Cardiac fibroblast (primary cell): ENCODE measurements around the gene TRIM9.

ENCODE experiments used
- DNase-seq, 2 donors: peaks; one replicate each; pipeline versions ENCODE4 v3.0.0 to v3.0.0-alpha.2; 2010; ENCODE audit warnings: low read depth in 2 of 2
- H3K4me3 ChIP-seq, 2 donors: replicated peaks in 1 of 2; 1 replicate in 1 of 2; 2 replicates in 1 of 2; pipeline ENCODE4 v1.5.1; 2011; ENCODE audit warnings: low read depth in 2 of 2, low read length in 2 of 2, mild to moderate bottlenecking in 2 of 2, moderate library complexity in 1 of 2
- CTCF ChIP-seq: IDR thresholded peaks from one replicate; pipeline ENCODE4 v1.5.1; 2011; ENCODE audit warnings: low read depth, mild to moderate bottlenecking, low read length, inconsistent platforms

The TRIM9 gene

DNA sequence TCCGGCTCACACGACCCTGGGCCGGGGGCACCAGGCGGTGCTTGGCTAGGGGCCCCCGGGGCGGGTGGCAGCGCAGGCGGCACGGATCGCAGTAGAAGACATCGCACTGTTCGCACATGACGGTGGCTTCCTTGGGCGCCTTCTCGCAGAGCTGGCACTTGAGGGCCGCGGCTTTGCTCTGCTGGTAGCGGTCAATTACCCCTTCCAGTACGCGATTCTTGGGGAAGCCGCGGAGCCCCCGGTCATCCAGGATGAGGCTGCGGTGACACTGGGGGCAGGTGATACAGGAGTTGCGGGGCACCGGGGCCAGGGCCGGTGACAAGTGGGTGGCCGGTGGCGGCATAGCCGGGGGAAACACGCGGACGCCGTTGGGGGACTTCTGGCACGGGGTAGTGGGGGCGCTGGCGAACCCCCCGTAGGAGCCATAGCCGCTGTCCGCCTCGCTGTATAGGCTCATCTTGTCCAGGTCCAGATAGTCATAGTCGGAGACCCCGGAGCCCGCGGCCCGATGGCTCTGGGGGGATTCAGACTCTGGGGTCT, 553 bp downstream of the TRIM9 start:
- H3K4me3 ChIP-seq: peak overlapping the region; percentile 37 to 57
- no peak for DNase-seq
- TF ChIP-seq CTCF: no peak

GRCh38 chr14:51093371-51094281, 1.3 kb downstream of the TRIM9 start:
- peak in 1 of 2 donors; percentile 5 for DNase-seq
- peak overlapping the region in 1 of 2 donors; percentile 37 for H3K4me3 ChIP-seq
- TF ChIP-seq CTCF: no peak

DNA sequence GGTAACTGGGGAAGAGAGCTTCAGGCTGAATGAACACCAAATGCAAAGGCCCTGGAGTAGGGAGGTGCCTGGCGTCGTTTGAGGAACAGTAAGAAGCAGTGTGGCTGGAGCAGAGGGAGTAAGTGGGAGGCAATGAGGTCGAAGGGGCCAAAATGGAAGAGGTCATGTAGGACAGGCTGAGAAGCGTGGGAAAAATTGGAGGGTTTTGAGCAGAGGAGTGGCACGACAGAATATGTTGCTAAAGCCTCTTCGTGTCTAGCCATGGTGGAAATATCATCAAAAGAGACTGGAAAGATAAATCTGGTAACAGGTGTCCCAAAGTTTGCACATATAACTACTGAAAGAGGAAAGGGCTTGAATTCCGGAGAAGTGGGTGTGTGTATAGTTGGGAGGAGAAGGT, 1.9 kb downstream of the TRIM9 start:
- DNase-seq: no peak
- H3K4me3 ChIP-seq: no peak overlapping the region
- TF ChIP-seq CTCF: no peak

GRCh38 chr14:51089278-51089677, 5.6 kb downstream of the TRIM9 start:
- H3K4me3 ChIP-seq: no peak overlapping the region
- DNase-seq: no peak
- no peak for TF ChIP-seq CTCF

DNA sequence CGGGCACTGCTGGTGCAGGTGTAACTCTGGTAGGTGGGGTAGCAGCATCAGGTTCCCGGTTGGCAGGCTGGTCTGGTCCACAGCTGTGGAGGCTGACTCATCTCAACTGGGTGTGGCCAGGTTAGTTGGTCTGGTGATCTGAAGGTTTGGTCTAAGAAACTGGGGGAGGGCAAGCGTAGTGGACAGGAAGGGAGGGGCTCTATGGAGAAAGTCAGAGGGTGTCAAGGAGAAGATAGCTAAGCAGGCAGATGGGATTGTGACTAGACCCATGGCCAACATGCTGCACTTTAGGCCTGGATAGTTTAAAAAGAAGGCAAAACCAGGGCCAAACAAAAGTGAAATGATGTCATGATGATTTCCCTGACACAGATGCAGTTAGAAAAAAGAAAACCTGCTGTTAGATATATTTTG, 7.9 kb downstream of the TRIM9 start:
- no peak overlapping the region for H3K4me3 ChIP-seq
- peak in 1 of 2 donors; percentile 11 for DNase-seq
- no peak for TF ChIP-seq CTCF

- no peak overlapping the region for H3K4me3 ChIP-seq
- no peak for TF ChIP-seq CTCF
- no peak for DNase-seq
Observed at GRCh38 chr14:51086044-51086443, 8.9 kb downstream of the TRIM9 start.
